Loucy (cell line): ENCODE measurements around the gene PAQR6.

Experiments
- CTCF ChIP-seq: fragments of 200-600 bp; sonication (generic); conservative IDR thresholded peaks from 2 replicates; pipeline ENCODE4 v1.5.1; 2014; ENCODE audit warnings: mild to moderate bottlenecking, antibody characterized with exemption, low read length
- EZH2phosphoT487 ChIP-seq: fragments of 200-600 bp; IDR thresholded peaks from 2 replicates; pipeline ENCODE4 v1.6.1; 2018; ENCODE audit warnings: antibody characterized with exemption, mild to moderate bottlenecking, moderate library complexity, borderline replicate concordance

DNA sequence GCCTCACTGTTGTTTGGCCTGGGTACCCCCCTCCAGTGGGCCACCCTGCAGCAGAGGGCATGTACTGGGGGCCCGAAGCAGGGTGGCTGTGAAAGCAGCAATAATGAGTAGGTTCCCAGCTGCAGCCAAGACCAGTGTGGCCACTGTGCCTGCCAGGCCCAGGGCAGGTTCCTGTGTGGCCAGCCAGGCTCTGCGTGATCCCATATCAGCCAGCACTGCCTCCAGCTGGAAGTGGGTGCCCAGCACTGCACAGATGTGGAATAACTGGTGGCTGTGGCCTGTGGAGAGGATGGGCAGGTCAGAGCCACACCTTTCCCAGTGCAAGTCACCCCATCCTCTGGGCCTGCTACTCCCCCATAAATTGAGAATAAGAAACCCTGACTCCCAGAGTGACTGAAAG lies 3.7 kb downstream of the PAQR6 start:
- TF ChIP-seq CTCF (no peak), EZH2phosphoT487 (no peak)
